Fibroblast of skin of right biceps (primary cell): Measurements from ENCODE around the gene CAV3.
"Not testable (repeated sequence)": the region's sequence is repeated elsewhere in the genome, so short reads cannot be mapped to it uniquely, and the experiment has no call there.

Experiments
- DNase-seq: peaks from one replicate; pipeline ENCODE4 v3.0.0-alpha.2; 2013

CAV3 gene

GRCh38 chr3:8733332-8734094 lies at the start of gene CAV3:
Gene CAV3 (plus strand): TSS chr3:8733802. CDS start chr3:8733877, 75 bp downstream.
- DNase-seq = no peak

GRCh38 chr3:8684992-8685391 lies 48.6 kb upstream of the CAV3 start:
- not testable (repeated sequence) for DNase-seq

- DNase-seq = not testable (repeated sequence)
These were observed 42.3 kb upstream of the CAV3 start for GRCh38 chr3:8691295-8691694.

DNA sequence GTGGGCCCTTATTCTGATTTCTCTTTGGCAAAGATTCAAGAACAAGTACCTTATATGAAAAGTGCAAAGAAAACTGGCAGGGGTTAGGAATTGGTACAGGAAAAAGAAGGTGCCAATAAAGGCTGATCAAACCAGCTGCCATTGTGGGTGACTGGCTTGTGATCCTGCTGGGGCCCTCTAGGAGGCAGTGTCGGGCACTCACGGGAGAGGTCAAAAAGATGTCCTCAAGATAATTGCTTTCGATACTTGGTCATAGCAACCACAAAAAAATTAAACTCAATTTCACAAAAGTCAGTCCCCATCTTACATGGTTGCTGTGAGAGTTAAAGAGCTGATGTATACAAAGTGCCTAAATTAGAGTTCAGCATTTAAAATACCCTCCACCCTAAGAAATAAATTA lies 31.0 kb upstream of the CAV3 start:
- DNase-seq = no peak

- no peak for DNase-seq
These were observed 28.0 kb upstream of the CAV3 start for GRCh38 chr3:8705575-8705974.

- DNase-seq = no peak
These were observed 24.3 kb upstream of the CAV3 start for GRCh38 chr3:8709287-8709686.

DNA sequence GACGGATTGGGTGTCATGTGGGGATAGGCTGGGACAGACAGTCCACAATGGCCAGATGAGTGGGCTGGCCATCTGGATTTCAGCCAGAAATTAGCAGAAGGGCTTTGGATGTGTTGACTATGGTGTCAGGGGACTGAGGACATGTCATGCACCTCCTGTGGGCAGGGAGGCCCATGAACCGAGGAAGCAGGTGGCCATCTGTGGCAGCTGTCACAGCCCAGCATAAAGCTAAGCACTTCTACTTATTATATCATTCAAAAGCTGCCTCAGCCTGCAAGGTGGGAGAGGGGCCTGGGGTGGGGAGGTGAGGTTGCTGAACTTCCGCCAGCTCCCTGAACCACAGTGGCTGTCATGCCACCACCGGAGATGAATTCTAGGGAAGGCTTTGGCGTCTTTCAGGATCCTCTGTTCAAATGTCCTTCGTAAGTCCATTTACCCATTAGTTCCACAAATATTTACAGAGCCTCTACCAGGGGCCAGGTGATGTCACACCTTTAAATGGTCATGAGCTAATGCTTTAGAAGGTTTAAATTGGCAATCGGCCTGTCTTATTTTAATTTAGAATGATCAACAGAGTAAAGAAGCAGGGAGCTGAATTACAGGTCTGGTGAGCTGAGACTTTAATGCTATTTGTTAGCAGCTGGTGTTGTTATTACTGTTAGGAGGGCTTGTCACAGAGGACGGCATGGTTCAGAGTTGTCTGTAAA lies 23.6 kb upstream of the CAV3 start:
- no peak for DNase-seq

- DNase-seq = no peak
These were observed 21.3 kb upstream of the CAV3 start for GRCh38 chr3:8712045-8712907.

- DNase-seq = no peak
These were observed 20.7 kb upstream of the CAV3 start for GRCh38 chr3:8712908-8713255.

- DNase-seq = peak; percentile 27
These were observed 19.5 kb upstream of the CAV3 start for GRCh38 chr3:8713901-8714759.

- not testable (repeated sequence) for DNase-seq
These were observed 17.8 kb upstream of the CAV3 start for GRCh38 chr3:8715757-8716156.

GRCh38 chr3:8722808-8723207 lies 10.8 kb upstream of the CAV3 start:
- DNase-seq = no peak

- no peak for DNase-seq
These were observed 10.0 kb upstream of the CAV3 start for GRCh38 chr3:8723612-8724011.

GRCh38 chr3:8724108-8724752 lies 9.4 kb upstream of the CAV3 start:
- no peak for DNase-seq

GRCh38 chr3:8727605-8728512 lies 5.7 kb upstream of the CAV3 start:
- no peak for DNase-seq

- DNase-seq = no peak
These were observed 4.1 kb upstream of the CAV3 start for GRCh38 chr3:8729479-8729878.

DNA sequence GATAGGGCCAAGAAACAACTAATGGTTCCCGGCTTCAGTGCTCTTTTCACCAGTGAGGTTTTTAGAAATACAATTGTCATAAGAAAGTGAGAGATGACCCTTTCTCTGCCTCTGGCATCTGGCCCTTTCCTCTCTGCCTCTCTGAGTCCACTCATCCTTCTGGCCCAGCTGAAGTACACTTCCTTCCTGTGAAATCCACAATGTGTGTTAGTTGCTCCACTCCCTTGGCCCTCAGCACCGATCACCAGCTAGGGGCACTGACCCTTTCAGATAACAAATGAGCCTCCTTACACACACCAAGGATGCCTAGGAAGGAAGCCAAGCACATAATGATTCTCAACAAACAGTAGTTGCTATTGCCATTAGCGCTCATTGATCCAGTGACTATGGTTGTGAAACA lies 2.9 kb upstream of the CAV3 start:
- DNase-seq = no peak

DNA sequence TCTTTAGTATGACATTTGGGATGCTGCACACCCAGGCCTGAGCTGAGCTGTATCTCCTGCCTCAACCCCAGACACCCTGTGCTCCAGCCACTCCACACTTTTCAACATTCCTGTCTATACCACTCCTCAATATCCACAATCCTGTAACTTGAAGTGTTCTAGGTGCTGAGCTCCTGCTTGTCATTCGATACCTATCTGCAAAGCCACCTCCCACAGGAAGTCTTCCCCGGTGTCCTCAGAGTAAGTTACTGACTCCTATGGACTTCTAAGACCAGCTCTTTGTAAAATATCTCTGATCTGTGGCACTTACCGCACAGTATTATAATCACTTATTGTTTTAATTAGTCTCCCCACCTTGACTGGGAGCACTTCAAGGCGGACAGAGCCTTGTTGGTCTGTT lies 1.2 kb upstream of the CAV3 start:
- DNase-seq = no peak

DNA sequence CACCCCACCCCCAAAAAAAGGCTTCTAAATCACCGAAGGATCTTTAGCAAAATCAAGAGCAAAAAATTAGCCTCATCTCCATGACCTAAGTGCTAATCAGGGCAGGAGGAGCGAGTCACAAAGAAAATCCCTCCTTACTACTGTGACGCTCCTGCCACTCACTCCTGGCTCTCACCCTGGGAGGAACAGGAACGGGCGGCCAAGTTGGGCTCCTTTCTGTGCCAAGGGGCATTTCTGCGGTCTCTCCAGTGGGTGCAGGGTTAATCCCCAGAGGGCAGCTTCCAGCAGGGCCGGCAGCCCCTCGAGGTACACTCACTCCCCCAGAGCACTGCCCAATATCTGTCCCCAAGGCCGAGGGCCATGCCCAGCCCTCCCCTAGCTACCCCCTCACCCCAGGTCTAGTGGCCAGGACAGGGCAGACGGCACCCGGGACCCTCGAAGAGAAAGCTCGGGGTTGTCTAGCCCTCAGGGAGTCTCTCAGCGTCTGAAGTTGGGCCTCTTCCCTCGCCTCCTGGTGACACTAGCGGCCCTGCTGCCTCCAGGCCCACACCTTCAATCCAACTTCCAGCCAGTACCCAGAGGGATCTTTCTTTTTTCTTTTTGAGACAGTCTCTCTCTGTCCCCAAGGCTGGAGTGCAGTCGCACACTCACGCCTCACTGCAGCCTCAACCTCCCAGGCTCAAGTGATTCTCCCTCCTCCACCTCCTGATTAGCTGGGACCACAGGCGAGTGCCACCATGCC lies 706 bp downstream of the CAV3 start:
- DNase-seq = no peak

GRCh38 chr3:8734908-8735307 lies 1.3 kb downstream of the CAV3 start:
- no peak for DNase-seq
